ENCODE measurements around the gene CCDC106. TPM values are rescaled to one million over a fixed set of nuclear protein-coding genes. Genes with fewer than 3 reads are reported as not detected.

The CCDC106 gene
- total RNA-seq, 1 donor from 2014 or later = 18.9 TPM

- no peak for DNase-seq (ENCODE audit: low read depth, low spot score)
- Mint-ChIP-seq H3K4me3 (peak overlapping the region; percentile 96), H3K36me3 (ENCODE audit: low read depth) (peaks cover 16% of the 10 kb centered on the region), H3K27me3 (ENCODE audit: low read depth) (peaks cover 21% of the 10 kb centered on the region), H3K9me3 (peaks cover 2% of the 10 kb centered on the region), H3K4me1 (peaks cover 60% of the 10 kb centered on the region), H3K27ac (ENCODE audit: unreplicated experiment) (peak overlapping the region; percentile 86)
- TF ChIP-seq, protein P1, sequence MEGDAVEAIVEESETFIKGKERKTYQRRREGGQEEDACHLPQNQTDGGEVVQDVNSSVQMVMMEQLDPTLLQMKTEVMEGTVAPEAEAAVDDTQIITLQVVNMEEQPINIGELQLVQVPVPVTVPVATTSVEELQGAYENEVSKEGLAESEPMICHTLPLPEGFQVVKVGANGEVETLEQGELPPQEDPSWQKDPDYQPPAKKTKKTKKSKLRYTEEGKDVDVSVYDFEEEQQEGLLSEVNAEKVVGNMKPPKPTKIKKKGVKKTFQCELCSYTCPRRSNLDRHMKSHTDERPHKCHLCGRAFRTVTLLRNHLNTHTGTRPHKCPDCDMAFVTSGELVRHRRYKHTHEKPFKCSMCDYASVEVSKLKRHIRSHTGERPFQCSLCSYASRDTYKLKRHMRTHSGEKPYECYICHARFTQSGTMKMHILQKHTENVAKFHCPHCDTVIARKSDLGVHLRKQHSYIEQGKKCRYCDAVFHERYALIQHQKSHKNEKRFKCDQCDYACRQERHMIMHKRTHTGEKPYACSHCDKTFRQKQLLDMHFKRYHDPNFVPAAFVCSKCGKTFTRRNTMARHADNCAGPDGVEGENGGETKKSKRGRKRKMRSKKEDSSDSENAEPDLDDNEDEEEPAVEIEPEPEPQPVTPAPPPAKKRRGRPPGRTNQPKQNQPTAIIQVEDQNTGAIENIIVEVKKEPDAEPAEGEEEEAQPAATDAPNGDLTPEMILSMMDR (conservative IDR thresholded peaks at IDR 0.05) = no peak
Observed at GRCh38 chr19:55640043-55640576, 7.9 kb upstream of the CCDC106 start.

DNA sequence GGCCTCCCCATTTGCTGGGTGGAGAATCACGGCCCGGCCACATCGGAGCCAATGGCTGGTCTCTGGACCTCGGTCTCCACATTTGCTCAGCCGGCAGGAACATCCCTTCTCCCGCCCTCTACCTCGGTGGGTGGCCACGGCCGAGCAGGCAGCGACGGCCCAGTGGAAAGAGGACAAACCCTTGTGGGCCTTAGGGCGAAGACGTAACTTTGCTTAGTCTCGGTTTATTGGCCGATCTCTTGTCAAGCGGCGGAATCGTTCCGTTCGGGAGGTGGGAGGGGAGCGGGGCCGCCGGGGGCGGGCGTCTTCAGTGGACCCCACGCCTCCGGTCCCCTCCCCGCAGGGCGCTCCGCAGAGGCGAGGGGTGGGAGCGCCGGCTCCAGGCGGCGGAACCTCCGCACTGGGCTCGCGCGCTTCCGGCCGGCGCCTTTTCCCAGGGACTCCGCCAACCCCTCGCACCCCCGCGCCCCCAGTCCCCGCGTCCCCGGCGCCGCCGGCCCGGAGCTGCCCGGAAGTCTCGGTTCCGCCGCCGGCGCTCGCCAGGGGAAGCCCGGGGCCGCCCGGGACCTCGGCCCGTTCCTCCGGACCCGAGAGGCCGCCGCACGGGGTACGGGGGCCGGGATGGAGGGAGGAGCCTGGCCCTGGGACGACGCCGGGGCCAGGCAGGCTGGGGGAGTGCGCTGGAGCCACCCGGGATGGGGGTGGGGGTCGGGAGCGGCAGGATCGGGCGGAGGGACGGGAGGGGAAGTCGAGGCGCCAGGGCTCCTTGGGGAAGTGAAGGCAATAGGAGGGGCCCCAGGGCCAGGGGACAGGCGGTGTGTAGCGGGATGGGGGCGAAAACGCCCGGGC is 7.2 kb upstream of the CCDC106 start, which contains the start of gene ZNF580:
TSS of gene ZNF580 (plus strand) at position 426 of the 849 bp plus-strand sequence. CDS start 1,507 bp downstream, outside the sequence.
- DNase-seq (ENCODE audit: low read depth, low spot score) = peak; percentile 48

GRCh38 chr19:55641426-55642152 is 6.4 kb upstream of the CCDC106 start:
- DNase-seq (ENCODE audit: low read depth, low spot score) = no peak
- Mint-ChIP-seq H3K36me3 (ENCODE audit: low read depth) (peaks cover 19% of the 10 kb centered on the region), H3K27me3 (ENCODE audit: low read depth) (peaks cover 21% of the 10 kb centered on the region), H3K4me1 (peaks cover 46% of the 10 kb centered on the region), H3K4me3 (peak overlapping the region; percentile 90), H3K27ac (ENCODE audit: unreplicated experiment) (peak overlapping the region; percentile 66), H3K9me3 (peaks cover 2% of the 10 kb centered on the region)
- TF ChIP-seq, protein P1 (conservative IDR thresholded peaks at IDR 0.05) = no peak

More for the DNA sequence above, 7.2 kb upstream of the CCDC106 start, which contains the start of gene ZNF580:
- Mint-ChIP-seq H3K27ac (ENCODE audit: unreplicated experiment) (peak within 1 kb of the TSS; percentile 86), H3K4me3 (peak within 1 kb of the TSS; percentile 96), H3K4me1 (peaks cover 53% of the 10 kb centered on the region), H3K27me3 (ENCODE audit: low read depth) (peaks cover 21% of the 10 kb centered on the region), H3K9me3 (peaks cover 2% of the 10 kb centered on the region), H3K36me3 (ENCODE audit: low read depth) (peaks cover 19% of the 10 kb centered on the region)
- TF ChIP-seq, protein P1 (conservative IDR thresholded peaks at IDR 0.05) = no peak

GRCh38 chr19:55642153-55643002 is 5.6 kb upstream of the CCDC106 start:
- Mint-ChIP-seq H3K36me3 (ENCODE audit: low read depth) (peaks cover 19% of the 10 kb centered on the region), H3K27me3 (ENCODE audit: low read depth) (peaks cover 21% of the 10 kb centered on the region)

More at GRCh38 chr19:55642153-55643002, 5.6 kb upstream of the CCDC106 start:
- Mint-ChIP-seq H3K27ac (ENCODE audit: unreplicated experiment) (peak overlapping the region; percentile 66), H3K4me3 (peak overlapping the region; percentile 98), H3K4me1 (peaks cover 49% of the 10 kb centered on the region), H3K9me3 (peaks cover 2% of the 10 kb centered on the region)
- TF ChIP-seq, protein P1 (conservative IDR thresholded peaks at IDR 0.05) = no peak
- no peak for DNase-seq (ENCODE audit: low read depth, low spot score)

Data from neural crest cell (in vitro differentiated cells).